ENCODE measurements around the gene GSTM2.
"Not testable (repeated sequence)": the region's sequence is repeated elsewhere in the genome, so short reads cannot be mapped to it uniquely, and the experiment has no call there.

GSTM2 gene

DNA sequence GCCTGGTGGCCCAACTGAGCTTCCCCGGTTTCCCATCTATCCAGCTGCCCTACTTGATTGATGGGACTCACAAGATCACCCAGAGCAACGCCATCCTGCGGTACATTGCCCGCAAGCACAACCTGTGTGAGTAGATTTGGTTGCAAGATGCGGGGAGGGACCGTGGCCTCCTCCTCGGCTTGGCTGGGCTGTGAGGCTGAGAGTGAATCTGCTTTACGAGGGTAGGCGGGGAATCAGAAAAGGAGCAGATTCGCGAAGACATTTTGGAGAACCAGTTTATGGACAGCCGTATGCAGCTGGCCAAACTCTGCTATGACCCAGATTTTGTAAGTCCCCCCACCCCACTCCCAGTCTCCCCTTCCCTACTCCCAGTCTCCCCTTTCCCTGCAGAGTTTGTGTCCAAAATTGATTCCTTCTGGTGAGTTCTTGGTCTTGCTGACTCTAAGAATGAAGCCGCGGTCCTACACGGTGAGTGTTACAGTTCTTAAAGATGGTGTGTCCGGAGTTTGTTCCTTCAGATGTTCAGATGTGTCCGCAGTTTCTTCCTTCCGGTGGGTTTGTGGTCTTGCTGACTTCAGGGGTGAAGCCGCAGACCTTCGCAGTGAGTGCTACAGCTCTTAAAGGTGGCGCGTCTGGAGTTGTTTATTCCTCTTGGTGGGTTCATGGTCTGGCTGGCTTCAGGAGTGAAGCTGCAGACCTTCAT, 1.5 kb downstream of the GSTM2 start:
- Mint-ChIP-seq H3K27ac (no peak overlapping the region), H3K4me1 (peaks cover 9% of the 10 kb centered on the region), H3K27me3 (no peaks in the 10 kb centered on the region), H3K4me3 (peak overlapping the region; percentile 68), H3K36me3 (peaks cover 11% of the 10 kb centered on the region), H3K9me3 (no peaks in the 10 kb centered on the region)
- DNase-seq (ENCODE audit: low spot score in 2 of 2) = no peak
- no peak for ATAC-seq (ENCODE audit: low read depth)

- H3K4me1 Mint-ChIP-seq; H3K9me3 Mint-ChIP-seq; ATAC-seq (ENCODE audit: low read depth); H3K27me3 Mint-ChIP-seq; H3K27ac Mint-ChIP-seq; DNase-seq (ENCODE audit: low spot score in 2 of 2): not testable (repeated sequence)
- Mint-ChIP-seq H3K36me3 (peaks cover 11% of the 10 kb centered on the region), H3K4me3 (peak overlapping the region; percentile 68)
Measured at GRCh38 chr1:109669949-109670302, 2.1 kb downstream of the GSTM2 start.

GRCh38 chr1:109671067-109671466, 3.2 kb downstream of the GSTM2 start:
- H3K36me3 Mint-ChIP-seq = peaks cover 8% of the 10 kb centered on the region

DNA sequence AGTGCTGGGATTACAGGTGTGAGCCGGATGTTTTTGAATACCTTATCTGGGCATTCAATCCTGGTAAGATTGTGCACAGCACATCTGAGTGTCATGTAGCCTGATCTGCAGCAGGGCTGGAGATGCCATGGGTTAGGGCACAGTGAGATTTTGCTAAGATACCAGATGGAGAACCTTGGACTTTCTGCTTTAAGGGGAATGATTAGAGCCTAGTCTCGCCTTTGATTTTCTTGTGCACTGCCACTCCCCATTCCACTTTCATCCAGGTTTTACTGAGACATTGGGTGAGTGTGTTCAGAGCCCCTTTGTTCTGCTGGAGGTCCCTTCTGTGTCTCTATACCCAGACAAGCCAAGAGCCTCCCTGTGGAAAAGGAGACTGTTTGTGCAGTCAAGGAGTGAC, 6.0 kb downstream of the GSTM2 start:
- not testable (repeated sequence) for H3K9me3 Mint-ChIP-seq; H3K4me1 Mint-ChIP-seq; H3K27ac Mint-ChIP-seq; H3K36me3 Mint-ChIP-seq; DNase-seq (ENCODE audit: low spot score in 2 of 2); ATAC-seq (ENCODE audit: low read depth); H3K4me3 Mint-ChIP-seq; H3K27me3 Mint-ChIP-seq

More at GRCh38 chr1:109671067-109671466, 3.2 kb downstream of the GSTM2 start:
- Mint-ChIP-seq H3K27ac (no peak overlapping the region), H3K27me3 (no peaks in the 10 kb centered on the region), H3K9me3 (no peaks in the 10 kb centered on the region), H3K4me3 (no peak overlapping the region), H3K4me1 (peaks cover 9% of the 10 kb centered on the region)
- ATAC-seq (ENCODE audit: low read depth) = no peak
- DNase-seq (ENCODE audit: low spot score in 2 of 2) = no peak

GRCh38 chr1:109676683-109677381, 9.0 kb downstream of the GSTM2 start:
- H3K4me1 Mint-ChIP-seq; H3K27ac Mint-ChIP-seq; ATAC-seq (ENCODE audit: low read depth); H3K36me3 Mint-ChIP-seq; H3K27me3 Mint-ChIP-seq; H3K9me3 Mint-ChIP-seq; H3K4me3 Mint-ChIP-seq; DNase-seq (ENCODE audit: low spot score in 2 of 2): not testable (repeated sequence)

- H3K27me3 Mint-ChIP-seq = no peaks in the 10 kb centered on the region
- no peak overlapping the region for H3K4me3 Mint-ChIP-seq
- H3K9me3 Mint-ChIP-seq = no peaks in the 10 kb centered on the region
- H3K36me3 Mint-ChIP-seq = no peaks in the 10 kb centered on the region
- DNase-seq (ENCODE audit: low spot score in 2 of 2) = no peak
- H3K4me1 Mint-ChIP-seq = no peaks in the 10 kb centered on the region
- ATAC-seq (ENCODE audit: low read depth) = no peak
- H3K27ac Mint-ChIP-seq = no peak overlapping the region
Measured at GRCh38 chr1:109677459-109677858, 9.6 kb downstream of the GSTM2 start.

DNA sequence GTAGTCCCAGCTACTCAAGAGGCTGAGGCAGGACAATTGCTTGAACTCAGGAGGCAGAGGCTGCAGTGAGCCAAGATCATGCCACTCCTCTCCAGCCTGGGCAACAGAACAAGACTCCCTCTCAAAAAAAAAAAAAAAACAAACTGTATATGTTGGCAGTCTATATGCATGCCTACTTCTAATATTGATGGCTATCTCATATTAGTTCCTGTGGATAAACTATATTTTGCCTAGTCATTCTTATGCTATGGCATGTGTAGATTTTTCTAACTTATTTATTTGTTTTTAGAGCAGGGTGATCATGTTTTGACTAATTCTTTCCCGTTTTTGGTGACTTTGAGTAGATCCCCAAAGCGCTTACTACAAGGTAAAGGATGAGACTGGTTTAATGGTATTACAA, 10.8 kb downstream of the GSTM2 start:
- ATAC-seq (ENCODE audit: low read depth) = not testable (repeated sequence)

DNA sequence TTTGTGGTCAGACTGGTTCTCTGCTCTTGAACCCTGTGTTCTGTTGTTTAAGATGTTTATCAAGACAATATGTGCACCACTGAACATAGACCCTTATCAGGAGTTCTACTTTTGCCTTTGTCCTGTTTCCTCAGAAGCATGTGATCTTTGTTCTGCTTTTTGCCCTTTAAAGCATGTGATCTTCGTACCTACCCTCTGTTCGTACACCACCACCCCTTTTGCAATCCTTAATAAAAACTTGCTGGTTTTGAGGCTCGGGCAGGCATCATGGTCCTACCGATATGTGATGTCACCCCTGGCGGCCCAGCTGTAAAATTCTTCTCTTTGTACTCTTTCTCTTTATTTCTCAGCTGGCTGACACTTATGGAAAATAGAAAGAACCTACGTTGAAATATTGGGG, 16.9 kb downstream of the GSTM2 start:
- ATAC-seq (ENCODE audit: low read depth); H3K4me1 Mint-ChIP-seq; H3K4me3 Mint-ChIP-seq; DNase-seq (ENCODE audit: low spot score in 2 of 2); H3K9me3 Mint-ChIP-seq; H3K36me3 Mint-ChIP-seq; H3K27ac Mint-ChIP-seq; H3K27me3 Mint-ChIP-seq: not testable (repeated sequence)

More for the DNA sequence above, 10.8 kb downstream of the GSTM2 start:
- H3K9me3 Mint-ChIP-seq; H3K27ac Mint-ChIP-seq; H3K4me1 Mint-ChIP-seq; DNase-seq (ENCODE audit: low spot score in 2 of 2); H3K36me3 Mint-ChIP-seq; H3K27me3 Mint-ChIP-seq; H3K4me3 Mint-ChIP-seq: not testable (repeated sequence)

DNA sequence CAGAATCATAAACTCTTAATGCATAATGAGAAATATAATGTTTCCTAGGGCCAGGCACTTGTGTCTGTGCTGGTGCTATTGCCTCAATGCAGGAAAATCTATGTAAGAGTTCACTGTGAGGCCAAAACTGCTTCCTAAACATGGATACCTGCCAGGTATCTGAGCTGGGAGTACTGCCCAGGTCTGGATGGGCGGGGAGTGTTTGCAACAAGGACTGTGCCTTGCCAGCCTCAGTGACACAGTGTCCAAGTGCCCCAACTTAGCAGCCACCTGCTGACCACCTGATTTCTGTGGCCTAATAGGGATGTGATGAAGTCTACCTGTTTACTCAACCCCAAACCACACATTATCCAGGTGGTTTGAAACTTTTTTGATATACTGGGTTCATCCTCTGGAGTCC, 17.5 kb downstream of the GSTM2 start:
- H3K9me3 Mint-ChIP-seq; H3K4me1 Mint-ChIP-seq; H3K4me3 Mint-ChIP-seq; H3K36me3 Mint-ChIP-seq; DNase-seq (ENCODE audit: low spot score in 2 of 2); ATAC-seq (ENCODE audit: low read depth); H3K27ac Mint-ChIP-seq; H3K27me3 Mint-ChIP-seq: not testable (repeated sequence)

GRCh38 chr1:109685890-109686289, 18.0 kb downstream of the GSTM2 start:
- H3K27me3 Mint-ChIP-seq; H3K4me1 Mint-ChIP-seq; H3K36me3 Mint-ChIP-seq; H3K9me3 Mint-ChIP-seq; H3K4me3 Mint-ChIP-seq; H3K27ac Mint-ChIP-seq; ATAC-seq (ENCODE audit: low read depth); DNase-seq (ENCODE audit: low spot score in 2 of 2): not testable (repeated sequence)

GRCh38 chr1:109687109-109687508, 19.3 kb downstream of the GSTM2 start:
- H3K27me3 Mint-ChIP-seq = not testable (repeated sequence)

GRCh38 chr1:109687641-109688499, 20.0 kb downstream of the GSTM2 start, which contains the start of gene GSTM1:
Gene GSTM1 (plus strand): TSS chr1:109687817. CDS start chr1:109687874, 57 bp downstream.
- H3K9me3 Mint-ChIP-seq = no peaks in the 10 kb centered on the region
- peak within 1 kb of the TSS; percentile 45 for H3K27ac Mint-ChIP-seq
- H3K4me1 Mint-ChIP-seq = no peaks in the 10 kb centered on the region
- ATAC-seq (ENCODE audit: low read depth) (peak; percentile 98), DNase-seq (ENCODE audit: low spot score in 2 of 2) (peak; percentile 52 to 59)
- H3K4me3 Mint-ChIP-seq = peak within 1 kb of the TSS; percentile 92
- no peaks in the 10 kb centered on the region for H3K27me3 Mint-ChIP-seq
- peaks cover 5% of the 10 kb centered on the region for H3K36me3 Mint-ChIP-seq

More at GRCh38 chr1:109687109-109687508, 19.3 kb downstream of the GSTM2 start:
- not testable (repeated sequence) for H3K4me1 Mint-ChIP-seq; H3K36me3 Mint-ChIP-seq; ATAC-seq (ENCODE audit: low read depth); H3K9me3 Mint-ChIP-seq; DNase-seq (ENCODE audit: low spot score in 2 of 2)
- Mint-ChIP-seq H3K27ac (peak overlapping the region; percentile 45), H3K4me3 (peak overlapping the region; percentile 92)

- ATAC-seq (ENCODE audit: low read depth) (no peak), DNase-seq (ENCODE audit: low spot score in 2 of 2) (no peak)
- no peak overlapping the region for H3K27ac Mint-ChIP-seq
- no peaks in the 10 kb centered on the region for H3K27me3 Mint-ChIP-seq
- no peaks in the 10 kb centered on the region for H3K4me1 Mint-ChIP-seq
- no peaks in the 10 kb centered on the region for H3K9me3 Mint-ChIP-seq
- no peak overlapping the region for H3K4me3 Mint-ChIP-seq
- peaks cover 5% of the 10 kb centered on the region for H3K36me3 Mint-ChIP-seq
Measured at GRCh38 chr1:109689844-109690405, 22.1 kb downstream of the GSTM2 start.

DNA sequence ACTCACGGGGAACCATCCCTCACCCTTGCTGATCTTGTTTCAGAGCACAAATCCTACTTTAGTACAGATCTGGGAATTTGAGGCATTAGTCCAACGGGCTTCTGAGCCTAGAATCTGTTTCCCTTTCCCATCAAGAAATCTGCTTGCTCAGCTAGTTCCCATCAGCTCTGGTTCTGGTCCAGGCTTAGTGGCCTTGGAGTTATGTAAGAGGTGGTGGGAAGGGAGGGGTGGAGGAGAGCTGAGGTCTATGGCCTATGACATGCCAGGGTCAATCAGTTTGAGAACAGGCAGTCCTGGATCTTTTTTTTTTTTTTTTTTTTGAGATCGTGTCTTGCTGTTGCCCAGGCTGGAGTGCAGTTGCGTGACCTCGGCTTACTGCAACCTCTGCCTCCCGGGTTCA, 23.9 kb downstream of the GSTM2 start:
- no peaks in the 10 kb centered on the region for H3K27me3 Mint-ChIP-seq

More for the DNA sequence above, 23.9 kb downstream of the GSTM2 start:
- peaks cover 7% of the 10 kb centered on the region for H3K36me3 Mint-ChIP-seq
- no peak overlapping the region for H3K27ac Mint-ChIP-seq
- no peaks in the 10 kb centered on the region for H3K4me1 Mint-ChIP-seq
- no peak overlapping the region for H3K4me3 Mint-ChIP-seq
- ATAC-seq (ENCODE audit: low read depth) = no peak
- DNase-seq (ENCODE audit: low spot score in 2 of 2) = no peak
- H3K9me3 Mint-ChIP-seq = no peaks in the 10 kb centered on the region

Data from memory B cell (primary cell).